GM12878 (cell line): ENCODE results near the gene SLC38A8. TPM values are rescaled to one million over a fixed set of nuclear protein-coding genes. Genes with fewer than 3 reads are reported as not detected.

Experiments used
- ATAC-seq: fragments of 200-7000 bp; cut with Tn5 transposase; 3 replicates; pipeline ENCODE4 v1.9.1; 2020; ENCODE audit warnings: mild to moderate bottlenecking, moderate library complexity
- BruUV-seq: library from RNA; stranded (reverse); fragments of 400-500 nt; replicated peaks from 2 replicates; lab custom pipeline; 2021; lab: Mats Ljungman, UMichigan
- CTCF ChIA-PET: fragments of 300-600 bp; sonication (Branson Sonifier 250); formaldehyde crosslinking; extraction: SDS; loops from one replicate; lab custom pipeline; 2021; ENCODE audit warnings: inconsistent platforms; lab: Yijun Ruan, JAX
- POLR2A ChIA-PET: fragments of 350-600 bp; formaldehyde crosslinking; extraction: SDS; loops from one replicate; lab custom pipeline; 2021; ENCODE audit warnings: inconsistent platforms; lab: Charles Lee
- RAD21 ChIA-PET: fragments of 300-600 bp; sonication (Branson Sonifier 250); formaldehyde crosslinking; loops from one replicate; lab custom pipeline; 2023; ENCODE audit warnings: antibody characterized with exemption; ENCODE audit not compliant: unreplicated experiment; lab: Charles Lee
- SMC1A ChIA-PET: fragments of 300-600 bp; sonication (Branson Sonifier 250); formaldehyde crosslinking; loops from one replicate; lab custom pipeline; 2023; ENCODE audit not compliant: unreplicated experiment, uncharacterized antibody; lab: Charles Lee
- DNase-seq: peaks from one replicate; pipeline ENCODE4 v3.0.0-alpha.2; 2011; ENCODE audit warnings: low read depth, low spot score
- FAIRE-seq: peaks from 3 replicates; lab custom pipeline; 2011; peaks lifted over from hg19 to GRCh38; lab: Jason Lieb, UNC
- H2AFZ ChIP-seq: 2 replicates; pipeline ENCODE4 v1.6.0; 2011; ENCODE audit warnings: low read depth, low read length, control low read depth; ENCODE audit not compliant: control insufficient read depth
- H3K27ac ChIP-seq: 2 replicates; pipeline ENCODE4 v1.5.1; 2011; ENCODE audit warnings: control low read depth; ENCODE audit not compliant: control insufficient read depth, insufficient read depth
- H3K27me3 ChIP-seq, 2 experiments: replicated peaks in 1 of 2; 2 replicates each; pipeline versions ENCODE4 v1.6.0 to v1.6.1; 2011; ENCODE audit warnings: low read length in 1 of 2; ENCODE audit not compliant: control insufficient read depth in 2 of 2, insufficient read depth in 2 of 2
- H3K36me3 ChIP-seq, 2 experiments: 2 replicates each; pipeline ENCODE4 v1.5.1; 2011; ENCODE audit warnings: low read length in 1 of 2; ENCODE audit not compliant: control insufficient read depth in 2 of 2, insufficient read depth in 2 of 2
- H3K4me1 ChIP-seq: 2 replicates; pipeline ENCODE4 v1.6.1; 2011; ENCODE audit warnings: mild to moderate bottlenecking, low read length, moderate library complexity, mixed read lengths; ENCODE audit not compliant: control insufficient read depth, insufficient read depth
- H3K4me2 ChIP-seq: 2 replicates; pipeline ENCODE4 v1.6.0; 2011; ENCODE audit warnings: control low read depth; ENCODE audit not compliant: control insufficient read depth, insufficient read depth
- H3K4me3 ChIP-seq: fragments of 200-600 bp; sonication (generic); 2 replicates; pipeline ENCODE4 v1.5.1; 2016
- H3K79me2 ChIP-seq: 2 replicates; pipeline ENCODE4 v1.6.0; 2011; ENCODE audit warnings: low read length; ENCODE audit not compliant: control insufficient read depth, insufficient read depth
- H3K9ac ChIP-seq: 2 replicates; pipeline ENCODE4 v1.8.0; 2011; ENCODE audit warnings: low read length, control low read depth, mixed read lengths; ENCODE audit not compliant: control insufficient read depth, insufficient read depth
- H3K9me3 ChIP-seq: replicated peaks from 3 replicates; pipeline ENCODE4 v1.5.1; 2011; ENCODE audit warnings: mild to moderate bottlenecking, low read length; ENCODE audit not compliant: control insufficient read depth, insufficient read depth
- H4K20me1 ChIP-seq: 2 replicates; pipeline ENCODE4 v1.6.0; 2011; ENCODE audit not compliant: control insufficient read depth, insufficient read depth
- MLLT1 ChIP-seq: fragments of 450-650 bp; IDR thresholded peaks from 2 replicates; pipeline ENCODE4 v1.6.1; 2016; ENCODE audit warnings: mild to moderate bottlenecking
- POU2F2 ChIP-seq: IDR thresholded peaks from 3 replicates; pipeline ENCODE4 v1.6.1; 2011; ENCODE audit warnings: low read depth, mild to moderate bottlenecking, low read length, borderline replicate concordance
- RAD21 ChIP-seq: IDR thresholded peaks from 2 replicates; pipeline ENCODE4 v1.6.1; 2011; ENCODE audit warnings: mild to moderate bottlenecking, low read depth, low read length, moderate library complexity; ENCODE audit not compliant: insufficient read depth
- SMC3 ChIP-seq: IDR thresholded peaks from 2 replicates; pipeline ENCODE4 v1.6.1; 2011; ENCODE audit warnings: low read length, improper control_type of control experiment, borderline replicate concordance
- TBL1XR1 ChIP-seq: IDR thresholded peaks from 2 replicates; pipeline ENCODE4 v1.6.1; 2012; ENCODE audit warnings: low read depth, low read length, improper control_type of control experiment
- ZZZ3 ChIP-seq: IDR thresholded peaks from 2 replicates; pipeline ENCODE4 v1.6.1; 2011; ENCODE audit warnings: low read depth; ENCODE audit not compliant: control insufficient read depth, insufficient read length
- WGBS: methylation state at CpG from one replicate; pipeline ENCODE4 v1.1.6; 2016; ENCODE audit warnings: low lambda C conversion rate; ENCODE audit not compliant: insufficient replicate concordance, insufficient coverage; ENCODE audit errors: missing lambda C conversion rate; 5-methylcytosine and 5-hydroxymethylcytosine counted together
- in situ Hi-C: fragments of 300-500 bp; cut with MboI; formaldehyde crosslinking; loops from 9 replicates; pipeline ENCODE4 v1.14.3; 2018; ENCODE audit warnings: mixed read lengths
- intact Hi-C: fragments of 100-400 bp; cut with micrococcal nuclease; formaldehyde crosslinking; loops from one replicate; pipeline ENCODE4 v1.14.2; 2022; ENCODE audit not compliant: unreplicated experiment
- polyA plus RNA-seq, 11 experiments: library from polyadenylated mRNA; depleted of rRNA in 4 of 11; unstranded in 6 of 11; stranded (reverse) in 5 of 11; fragments of >200 nt; fragmentation: Nextera tagmentation in 4 of 11; fragmentation: Illumina TruSeq in 1 of 11; extraction: Ambion mirVana in 4 of 11; extraction: Trizol in 1 of 11; gene quantifications; 1 replicate in 1 of 11; 2 replicates in 10 of 11; pipeline versions ENCODE4 v1.2.1 to v1.2.3, GENCODE V29; 2011 to 2016; ENCODE audit warnings: inconsistent platforms in 2 of 11, missing spikeins in 2 of 11, low read depth in 1 of 11
- total RNA-seq, 4 experiments: library from RNA; depleted of rRNA in 3 of 4; stranded (reverse); fragments of >200 nt in 3 of 4; fragmentation: Illumina TruSeq in 1 of 4; extraction: Trizol in 1 of 4; gene quantifications; 2 replicates each; pipeline versions ENCODE4 v1.2.1 to v1.2.3, GENCODE V29; 2013 to 2021

Gene SLC38A8
- total and polyA plus RNA-seq, 10 of the 15 experiments (the other 5 are each of a cell fraction or from before 2014, with no cell fraction given): not detected

- Histone ChIP-seq H3K27me3 (no peaks in the 10 kb centered on the region), H2AFZ (no peak overlapping the region), H3K27ac (no peak overlapping the region), H3K9me3 (no peaks in the 10 kb centered on the region; the same call in 2 of the 3 replicates), H3K36me3 (no peaks in the 10 kb centered on the region), H4K20me1 (no peaks in the 10 kb centered on the region), H3K9ac (no peak overlapping the region), H3K79me2 (no peaks in the 10 kb centered on the region), H3K4me2 (no peak overlapping the region), H3K4me3 (no peak overlapping the region), H3K4me1 (no peaks in the 10 kb centered on the region)
- in situ Hi-C loops: no loop called here
- TF ChIP-seq MLLT1 (no peak), SMC3 (no peak), ZZZ3 (no peak), TBL1XR1 (no peak), RAD21 (no peak), POU2F2 (no peak)
- SMC1A ChIA-PET: no interaction called here
- POLR2A ChIA-PET: no interaction called here
- WGBS: 48% methylated on average over 21 of the region's 22 CpGs
- intact Hi-C loops: no loop called here
- BruUV-seq: no TSS peak
- RAD21 ChIA-PET: no interaction called here
- FAIRE-seq (no peak), DNase-seq (no peak), ATAC-seq (no peak)
- CTCF ChIA-PET: no interaction called here
Observed at GRCh38 chr16:83973581-83974385, 68.8 kb downstream of the SLC38A8 start.
